Activated CD8-positive, alpha-beta T cell treated with anti-CD3 and anti-CD28 coated beads, Interleukin-2, amount 10 ng/mL, durations not matched to agents 7 days and 5 days (primary cell): ENCODE data around the gene OR2T35. TPM values are rescaled to one million over a fixed set of nuclear protein-coding genes. Genes with fewer than 3 reads are reported as not detected.
"Not testable (repeated sequence)": the region's sequence is repeated elsewhere in the genome, so short reads cannot be mapped to it uniquely, and the experiment has no call there.

ENCODE experiments used
- ATAC-seq: fragments of 150-1000 bp; cut with Tn5 transposase; one replicate; pipeline ENCODE4 v1.10.0; 2021; ENCODE audit warnings: moderate library complexity
- CTCF ChIA-PET: fragments of 350-600 bp; sonication (Branson Sonifier 250); formaldehyde crosslinking; loops from one replicate; lab custom pipeline; 2021; ENCODE audit warnings: antibody characterized with exemption; lab: Charles Lee
- POLR2A ChIA-PET: fragments of 350-600 bp; sonication (Branson Sonifier 250); formaldehyde crosslinking; loops from one replicate; lab custom pipeline; 2021; ENCODE audit warnings: antibody characterized with exemption; lab: Charles Lee
- DNase-seq: peaks from one replicate; pipeline ENCODE4 v3.0.0-alpha.2; 2020
- H3K27ac Mint-ChIP-seq: one replicate; pipeline ENCODE4 v1.8.0; 2021; ENCODE audit warnings: mild to moderate bottlenecking, mixed read lengths
- H3K27me3 Mint-ChIP-seq: one replicate; pipeline ENCODE4 v1.8.0; 2021; ENCODE audit warnings: low read depth, mixed read lengths
- H3K36me3 Mint-ChIP-seq: one replicate; pipeline ENCODE4 v1.8.0; 2021; ENCODE audit warnings: low read depth, mixed read lengths
- H3K4me1 Mint-ChIP-seq: one replicate; pipeline ENCODE4 v1.8.0; 2021; ENCODE audit warnings: low read depth, mixed read lengths
- H3K4me3 Mint-ChIP-seq: one replicate; pipeline ENCODE4 v1.8.0; 2021; ENCODE audit warnings: mild to moderate bottlenecking, mixed read lengths
- H3K9me3 Mint-ChIP-seq: one replicate; pipeline ENCODE4 v1.8.0; 2022; ENCODE audit warnings: mixed read lengths; ENCODE audit not compliant: insufficient read depth
- total RNA-seq, 2 experiments: library from RNA; stranded (reverse); gene quantifications; one replicate each; pipeline ENCODE4 v1.2.3, GENCODE V29; 2021

OR2T35 gene
- total RNA-seq, 2 experiments from 2014 or later = not detected

DNA sequence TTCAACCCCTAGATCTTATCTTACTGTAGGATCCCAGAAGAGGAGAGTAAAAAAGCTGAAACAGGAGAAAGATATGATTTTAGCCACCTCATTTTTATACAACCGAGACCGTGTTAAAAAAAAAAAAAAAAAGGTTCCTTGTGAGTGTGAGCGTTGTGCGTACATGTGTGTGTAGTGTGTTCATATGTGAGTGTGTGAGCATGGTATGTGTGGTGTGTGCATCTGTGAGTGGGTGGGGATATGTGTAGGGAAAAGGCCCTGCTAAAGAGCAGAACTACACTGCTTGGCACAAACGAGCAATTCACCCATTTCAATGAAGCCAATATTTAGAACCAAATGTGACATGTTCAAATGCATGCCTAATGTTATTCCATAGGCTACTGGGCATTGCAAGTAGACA is 3.5 kb downstream of the OR2T35 start:
- H3K4me1 Mint-ChIP-seq, DNase-seq, H3K36me3 Mint-ChIP-seq, ATAC-seq, CTCF ChIA-PET, H3K27me3 Mint-ChIP-seq, H3K4me3 Mint-ChIP-seq, H3K27ac Mint-ChIP-seq, POLR2A ChIA-PET, H3K9me3 Mint-ChIP-seq: not testable (repeated sequence)

DNA sequence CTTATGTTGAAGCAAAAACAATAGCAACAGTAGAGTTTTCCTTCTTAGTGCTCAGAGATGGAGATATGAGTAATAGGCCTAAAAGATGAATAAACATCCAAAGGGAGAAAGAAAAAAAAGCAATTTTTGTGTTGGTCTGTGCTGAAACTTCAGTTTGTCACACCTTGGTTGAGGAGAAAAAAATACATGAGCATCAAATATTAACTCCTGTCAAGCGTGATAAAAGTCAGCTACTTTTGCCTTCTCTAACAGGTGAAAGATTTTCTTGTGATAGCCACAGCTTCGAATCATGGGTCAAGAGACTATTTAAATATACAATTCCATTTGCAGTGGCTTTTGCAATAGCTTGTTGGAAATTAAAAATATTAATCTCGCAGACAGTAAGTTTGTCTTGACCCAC is 4.2 kb downstream of the OR2T35 start:
- H3K4me1 Mint-ChIP-seq, DNase-seq, H3K27me3 Mint-ChIP-seq, H3K9me3 Mint-ChIP-seq, H3K4me3 Mint-ChIP-seq, ATAC-seq, H3K36me3 Mint-ChIP-seq, H3K27ac Mint-ChIP-seq, POLR2A ChIA-PET, CTCF ChIA-PET: not testable (repeated sequence)

DNA sequence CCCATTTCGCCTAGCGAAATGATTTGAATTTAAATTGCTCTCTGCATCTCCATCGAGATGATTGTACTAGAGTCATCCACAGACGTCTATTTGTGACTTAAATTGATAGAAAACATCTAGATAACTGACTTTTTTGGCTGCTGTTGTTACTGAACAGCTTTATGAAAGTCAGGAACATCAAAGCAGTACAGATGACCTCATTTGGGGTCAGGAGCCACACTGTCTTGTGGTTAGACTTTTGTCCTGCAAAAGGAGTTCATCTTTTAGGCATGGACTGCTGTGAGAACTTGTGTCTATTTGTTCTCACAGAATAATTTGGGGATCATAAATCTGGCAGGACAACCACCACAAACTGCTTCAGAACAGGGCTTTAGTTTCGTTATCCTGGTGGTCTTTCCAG is 5.4 kb downstream of the OR2T35 start:
- H3K4me3 Mint-ChIP-seq, H3K36me3 Mint-ChIP-seq, H3K9me3 Mint-ChIP-seq, POLR2A ChIA-PET, DNase-seq, H3K4me1 Mint-ChIP-seq, H3K27me3 Mint-ChIP-seq, ATAC-seq, H3K27ac Mint-ChIP-seq, CTCF ChIA-PET: not testable (repeated sequence)

DNA sequence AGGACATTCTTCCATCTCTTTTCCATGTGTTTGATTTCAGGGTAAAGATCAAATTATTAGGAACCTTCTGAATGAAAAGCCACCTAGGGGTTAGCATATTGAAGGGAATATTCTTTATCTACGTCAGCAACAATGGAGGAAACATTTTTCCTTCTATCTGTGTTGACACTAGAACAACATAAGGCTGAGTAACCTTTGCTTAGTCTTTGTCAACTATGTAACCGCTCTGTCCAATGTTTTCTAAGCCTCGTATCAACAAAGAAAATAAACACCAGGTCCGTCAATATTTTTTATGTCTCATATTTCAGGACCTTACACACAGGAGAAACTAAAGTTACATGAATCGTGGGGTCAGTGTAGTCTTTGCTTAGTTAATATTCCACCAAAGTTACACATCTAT is 8.5 kb downstream of the OR2T35 start:
- DNase-seq, H3K27ac Mint-ChIP-seq, H3K4me1 Mint-ChIP-seq, CTCF ChIA-PET, ATAC-seq, H3K27me3 Mint-ChIP-seq, H3K9me3 Mint-ChIP-seq, POLR2A ChIA-PET, H3K36me3 Mint-ChIP-seq, H3K4me3 Mint-ChIP-seq: not testable (repeated sequence)

DNA sequence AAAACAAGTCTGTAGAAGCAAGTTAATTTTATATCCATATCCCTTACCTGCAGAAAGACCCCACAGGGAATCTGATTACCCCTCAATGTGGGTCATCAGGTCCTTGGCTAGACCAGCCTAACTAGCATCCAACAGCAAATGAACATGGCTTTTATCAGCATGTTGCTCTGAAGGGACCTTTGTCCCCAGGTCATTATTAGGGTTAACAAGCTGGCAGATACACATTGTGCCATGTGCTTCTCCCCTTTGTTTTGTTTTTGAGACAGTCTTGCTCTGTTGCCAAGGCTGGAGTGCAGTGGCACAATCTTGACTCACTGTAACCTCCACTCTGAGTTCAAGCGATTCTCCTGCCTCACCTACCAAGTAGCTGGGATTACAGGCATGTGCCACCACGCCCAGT is 10.1 kb downstream of the OR2T35 start, which contains the start of gene OR2T11:
OR2T11 (minus strand) TSS at position 101 of the 400 bp plus-strand sequence. CDS start 7,963 bp downstream, outside the sequence.
- DNase-seq, H3K4me1 Mint-ChIP-seq, H3K9me3 Mint-ChIP-seq, CTCF ChIA-PET, H3K27ac Mint-ChIP-seq, H3K4me3 Mint-ChIP-seq, H3K36me3 Mint-ChIP-seq, ATAC-seq, H3K27me3 Mint-ChIP-seq, POLR2A ChIA-PET: not testable (repeated sequence)

DNA sequence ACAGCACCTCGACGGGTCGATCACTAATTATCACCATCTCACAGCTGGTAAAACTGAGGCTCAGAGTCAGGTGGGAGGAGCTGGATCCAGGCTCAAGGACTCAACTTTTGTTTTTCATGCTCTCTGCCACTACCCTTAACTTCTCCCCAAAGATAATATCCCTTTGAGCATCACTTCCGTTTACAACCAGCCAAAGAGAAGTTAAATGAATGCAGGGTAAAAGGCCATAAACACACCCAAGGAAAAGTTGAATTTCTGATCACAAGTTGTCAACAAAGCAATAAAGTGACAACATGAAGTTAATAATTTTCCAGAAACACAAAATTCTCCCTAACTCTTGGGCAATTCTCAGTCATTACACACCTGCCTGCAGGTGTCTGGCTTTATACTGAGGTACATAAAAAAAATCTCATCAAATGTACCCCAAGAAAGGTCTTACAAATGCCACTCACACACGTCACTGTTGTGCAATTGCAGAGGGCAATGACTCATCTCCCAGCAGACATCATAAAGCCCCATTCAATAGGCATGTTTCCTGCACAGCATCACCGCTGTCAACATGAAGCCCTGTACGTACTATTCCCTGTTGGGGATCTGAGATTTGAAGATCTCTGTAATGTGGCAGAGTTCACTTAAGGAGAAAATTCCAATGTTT is 13.6 kb downstream of the OR2T35 start:
- Mint-ChIP-seq H3K4me1 (no peaks in the 10 kb centered on the region), H3K4me3 (no peak overlapping the region), H3K27me3 (peaks cover 2% of the 10 kb centered on the region), H3K27ac (no peak overlapping the region), H3K9me3 (no peaks in the 10 kb centered on the region), H3K36me3 (no peaks in the 10 kb centered on the region)
- ChIA-PET POLR2A (no interaction called here), CTCF (no interaction called here)
- ATAC-seq (no peak), DNase-seq (no peak)

DNA sequence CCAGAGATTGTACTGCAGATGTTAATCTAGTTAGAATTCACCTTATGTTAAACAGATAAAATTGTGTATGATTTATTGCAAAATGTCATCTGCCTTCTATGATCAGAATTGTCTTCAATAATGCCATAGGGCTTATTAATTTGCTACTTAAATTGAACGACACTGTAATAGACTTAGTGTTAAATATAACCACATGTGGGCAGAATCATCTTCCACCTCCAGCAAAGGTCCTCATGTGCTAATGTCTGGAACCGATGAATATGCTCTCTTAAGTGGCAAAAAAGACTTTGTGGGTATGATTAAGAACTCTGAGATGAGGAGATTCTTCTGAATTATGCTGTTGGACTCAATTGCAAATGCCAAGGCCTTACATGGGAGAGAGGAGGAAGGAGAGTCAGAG is 14.5 kb downstream of the OR2T35 start:
- CTCF ChIA-PET = no interaction called here
- H3K4me1 Mint-ChIP-seq = no peaks in the 10 kb centered on the region
- H3K27ac Mint-ChIP-seq = no peak overlapping the region
- ATAC-seq = no peak
- no peaks in the 10 kb centered on the region for H3K36me3 Mint-ChIP-seq
- no peak overlapping the region for H3K4me3 Mint-ChIP-seq
- H3K9me3 Mint-ChIP-seq = no peaks in the 10 kb centered on the region
- no peak for DNase-seq
- H3K27me3 Mint-ChIP-seq = peaks cover 2% of the 10 kb centered on the region
- POLR2A ChIA-PET = no interaction called here

DNA sequence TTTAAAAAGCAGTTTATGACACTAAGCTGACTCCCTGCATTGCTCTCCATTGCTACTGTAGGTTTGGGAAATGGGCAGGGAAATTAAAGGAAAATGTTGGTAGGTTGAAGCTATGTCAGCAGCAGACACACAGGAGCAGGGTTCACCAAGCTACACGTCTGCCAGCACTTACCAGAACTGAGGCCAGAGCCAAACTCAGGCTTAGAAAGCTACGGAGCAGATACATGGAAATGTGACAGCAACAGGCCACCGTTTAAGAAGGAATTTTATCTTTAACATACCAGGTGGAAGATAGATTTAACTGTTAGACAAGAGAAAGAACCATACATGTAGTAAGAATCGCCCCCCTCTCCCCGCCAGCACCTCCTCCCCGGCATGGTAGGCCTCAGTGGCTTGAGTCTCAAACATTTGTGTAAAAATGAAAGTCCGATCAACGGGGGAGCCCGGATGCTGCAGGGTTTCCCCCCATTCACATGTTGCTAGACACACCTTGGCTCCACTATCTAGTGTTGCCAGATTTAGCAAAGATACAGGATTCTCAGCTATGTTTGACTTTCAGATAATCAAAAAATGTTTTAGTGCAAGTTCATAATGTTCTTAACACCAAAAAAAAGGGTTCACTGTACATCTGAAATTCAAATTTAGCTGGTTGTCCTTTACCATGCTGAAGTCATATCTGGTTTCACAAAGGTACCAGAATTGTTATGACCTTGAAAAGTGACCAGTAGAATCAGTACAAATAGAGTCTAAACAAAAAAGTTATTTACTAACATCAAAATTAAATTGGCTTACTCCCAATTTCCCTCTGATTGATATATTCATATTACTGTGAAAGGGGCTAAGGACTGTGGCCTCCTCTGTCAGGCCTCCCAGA is 16.9 kb downstream of the OR2T35 start:
- ATAC-seq (no peak), DNase-seq (no peak)
- Mint-ChIP-seq H3K9me3 (no peaks in the 10 kb centered on the region), H3K4me1 (no peaks in the 10 kb centered on the region), H3K4me3 (no peak overlapping the region), H3K36me3 (no peaks in the 10 kb centered on the region), H3K27ac (no peak overlapping the region), H3K27me3 (peaks cover 2% of the 10 kb centered on the region)
- POLR2A ChIA-PET = no interaction called here
- CTCF ChIA-PET = no interaction called here

DNA sequence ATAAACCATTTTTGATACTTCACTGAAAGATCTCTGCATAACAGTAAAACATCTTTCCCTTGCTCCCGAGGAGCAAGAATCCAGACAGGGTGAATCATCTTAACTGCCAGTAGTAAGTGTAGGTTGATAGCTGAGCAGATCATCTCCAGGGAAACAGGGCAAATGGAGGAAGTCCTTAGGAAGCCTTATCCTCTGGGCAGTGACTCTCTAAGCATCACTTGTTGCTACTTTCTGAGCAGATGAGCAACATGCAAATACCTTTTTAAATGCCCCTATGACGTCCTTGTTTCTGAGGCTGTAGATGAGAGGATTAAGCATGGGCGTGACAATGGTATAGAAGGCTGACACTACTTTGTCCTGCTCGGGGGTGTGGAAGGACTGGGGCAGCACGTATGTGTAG is 19.1 kb downstream of the OR2T35 start:
- ChIA-PET POLR2A (no interaction called here), CTCF (interaction anchor here (4.8 kb wide), 1 partner anchor 179 kb away, joined by 34 read pairs; no protein-coding TSS in a partner anchor)
- H3K4me3 Mint-ChIP-seq = no peak overlapping the region
- ATAC-seq (no peak), DNase-seq (no peak)
- no peaks in the 10 kb centered on the region for H3K4me1 Mint-ChIP-seq
- no peaks in the 10 kb centered on the region for H3K36me3 Mint-ChIP-seq
- no peaks in the 10 kb centered on the region for H3K9me3 Mint-ChIP-seq
- H3K27ac Mint-ChIP-seq = no peak overlapping the region
- peaks cover 5% of the 10 kb centered on the region for H3K27me3 Mint-ChIP-seq

DNA sequence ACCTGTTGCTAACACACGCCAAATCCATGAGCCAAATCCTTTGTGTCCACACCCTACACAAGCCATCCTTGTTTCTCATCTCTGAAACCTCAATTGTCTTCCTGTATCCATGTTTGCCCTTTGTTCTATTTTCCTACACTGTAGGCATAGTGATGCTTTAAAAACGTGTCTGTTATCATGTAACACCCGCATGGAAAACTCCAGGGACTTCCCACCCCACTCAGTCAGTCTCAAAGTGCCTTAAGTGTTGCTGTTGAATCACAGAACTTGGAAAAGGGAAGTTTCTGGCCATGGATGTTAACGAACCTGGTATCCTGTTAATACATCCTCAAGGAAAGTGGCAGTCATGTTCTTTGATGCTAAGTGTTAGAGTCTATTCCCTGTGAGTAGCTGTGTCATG is 19.9 kb downstream of the OR2T35 start:
- POLR2A ChIA-PET = no interaction called here
- H3K36me3 Mint-ChIP-seq = no peaks in the 10 kb centered on the region
- DNase-seq (no peak), ATAC-seq (no peak)
- H3K9me3 Mint-ChIP-seq = no peaks in the 10 kb centered on the region
- H3K4me3 Mint-ChIP-seq = no peak overlapping the region
- CTCF ChIA-PET = interaction anchor here (1.0 to 4.8 kb wide), 2 partner anchors 15 to 180 kb away, joined by 4 to 34 read pairs; no protein-coding TSS in a partner anchor
- H3K27ac Mint-ChIP-seq = no peak overlapping the region
- H3K4me1 Mint-ChIP-seq = no peaks in the 10 kb centered on the region
- H3K27me3 Mint-ChIP-seq = peaks cover 3% of the 10 kb centered on the region

DNA sequence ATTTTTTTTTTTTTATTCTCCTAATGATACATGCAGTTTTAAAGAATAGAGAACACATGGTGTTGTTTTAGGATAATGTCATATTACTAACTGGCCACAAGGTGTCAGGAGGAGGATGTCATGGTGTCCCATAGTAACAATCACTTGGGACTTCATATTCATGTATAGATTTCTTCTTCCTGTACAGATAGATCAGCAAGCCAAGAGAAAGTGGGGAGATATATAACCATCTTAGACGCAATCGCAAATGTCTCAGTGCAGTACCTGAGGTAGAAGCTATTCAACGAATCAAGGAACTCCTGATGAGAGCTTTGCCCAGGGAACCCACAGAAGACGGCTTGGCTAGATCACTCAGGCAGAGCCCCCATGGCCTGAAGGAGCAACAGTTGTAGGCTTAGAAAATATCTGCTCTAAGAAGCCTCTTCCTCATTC is 22.5 kb downstream of the OR2T35 start:
- H3K27ac Mint-ChIP-seq = no peak overlapping the region
- DNase-seq = no peak
- no peaks in the 10 kb centered on the region for H3K9me3 Mint-ChIP-seq
- H3K27me3 Mint-ChIP-seq = peaks cover 3% of the 10 kb centered on the region
- no peaks in the 10 kb centered on the region for H3K36me3 Mint-ChIP-seq
- ChIA-PET POLR2A (no interaction called here), CTCF (interaction anchor here (0.9 to 4.8 kb wide), 7 partner anchors 9 to 379 kb away, joined by 3 to 34 read pairs (median 4); no protein-coding TSS in a partner anchor)
- H3K4me1 Mint-ChIP-seq = no peaks in the 10 kb centered on the region
- no peak overlapping the region for H3K4me3 Mint-ChIP-seq
- ATAC-seq = no peak

DNA sequence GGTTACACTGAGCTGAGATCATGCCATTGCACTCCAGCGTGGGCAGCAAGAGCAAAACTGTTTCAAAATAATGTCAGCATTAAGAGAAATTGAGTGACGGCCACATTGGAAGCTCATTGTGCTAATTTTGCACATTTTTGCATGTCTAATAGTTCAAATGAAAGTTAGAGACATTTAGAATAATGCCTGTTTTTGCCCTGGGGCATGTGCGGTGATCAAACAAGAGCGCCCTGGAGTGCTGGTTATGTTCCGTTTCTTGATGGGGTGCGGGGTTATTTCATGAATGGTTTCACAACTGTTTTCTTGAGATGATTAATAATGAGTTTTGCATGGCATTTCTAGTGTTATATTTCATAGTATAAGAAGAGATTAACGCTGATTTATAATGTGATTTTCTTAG is 23.3 kb downstream of the OR2T35 start:
- CTCF ChIA-PET = interaction anchor here (1.0 to 4.8 kb wide), 4 partner anchors 8 to 184 kb away, joined by 5 to 34 read pairs (median 7); no protein-coding TSS in a partner anchor

More for the DNA sequence above, 23.3 kb downstream of the OR2T35 start:
- Mint-ChIP-seq H3K36me3 (no peaks in the 10 kb centered on the region), H3K4me3 (no peak overlapping the region), H3K9me3 (no peaks in the 10 kb centered on the region), H3K27me3 (peaks cover 3% of the 10 kb centered on the region), H3K4me1 (no peaks in the 10 kb centered on the region), H3K27ac (no peak overlapping the region)
- ATAC-seq (no peak), DNase-seq (no peak)
- POLR2A ChIA-PET = interaction anchor here (0.6 kb wide), 1 partner anchor 56 kb away, joined by 4 read pairs; no protein-coding TSS in a partner anchor
